ENCODE data around the gene KCTD10.
"Not testable (repeated sequence)": the region's sequence is repeated elsewhere in the genome, so short reads cannot be mapped to it uniquely, and the experiment has no call there.

The KCTD10 gene

DNA sequence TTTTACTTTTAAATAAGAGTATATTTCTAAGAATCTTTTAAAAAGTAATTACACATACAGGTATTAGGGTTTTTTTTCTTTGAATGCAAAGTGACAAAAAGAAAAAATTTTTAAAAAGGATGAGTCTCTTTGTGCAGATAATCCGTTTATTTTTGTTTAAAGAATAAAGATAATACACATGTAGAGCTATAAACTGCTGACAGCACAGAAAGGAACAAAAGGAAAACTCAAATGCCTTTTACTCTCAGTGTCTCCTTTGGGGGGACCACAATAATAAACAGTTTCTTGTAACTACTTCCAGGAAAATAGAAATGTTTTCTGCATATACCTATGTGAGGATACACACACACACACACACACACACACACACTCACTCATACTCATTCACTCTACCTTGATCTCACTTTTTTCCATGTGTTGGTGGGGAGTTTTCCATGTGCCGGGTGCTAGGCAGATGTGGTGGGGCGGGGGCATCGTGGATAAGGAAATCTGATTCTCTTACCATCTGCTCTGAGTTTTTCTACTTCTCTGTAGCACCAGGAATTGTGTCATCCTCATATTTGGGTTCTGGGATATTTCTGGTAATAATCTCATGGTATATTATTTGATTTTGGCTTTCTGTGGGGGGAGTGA is 58.1 kb downstream of the KCTD10 start:
- no peak for DNase-seq (ENCODE audit: low read depth)

DNA sequence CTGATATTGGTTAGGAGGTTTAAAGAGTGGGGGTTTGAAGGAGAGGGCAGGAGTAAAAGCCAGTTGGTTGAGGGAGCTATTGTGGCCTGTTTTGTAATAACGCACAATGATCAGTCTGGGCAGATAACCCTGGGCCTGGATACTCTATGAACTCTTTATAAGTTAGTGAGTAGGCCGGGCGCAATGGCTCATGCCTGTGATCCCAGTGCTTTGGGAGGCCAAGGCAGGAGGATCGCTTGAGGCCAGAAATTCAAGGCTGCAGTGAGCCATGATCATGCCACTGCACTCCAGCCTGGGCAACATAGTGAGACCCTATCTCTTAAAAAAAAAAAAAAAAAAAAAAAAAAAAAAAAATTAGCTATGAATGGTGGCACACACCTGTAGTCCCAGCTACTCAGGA is 71.0 kb downstream of the KCTD10 start:
- DNase-seq (ENCODE audit: low read depth): not testable (repeated sequence)

DNA sequence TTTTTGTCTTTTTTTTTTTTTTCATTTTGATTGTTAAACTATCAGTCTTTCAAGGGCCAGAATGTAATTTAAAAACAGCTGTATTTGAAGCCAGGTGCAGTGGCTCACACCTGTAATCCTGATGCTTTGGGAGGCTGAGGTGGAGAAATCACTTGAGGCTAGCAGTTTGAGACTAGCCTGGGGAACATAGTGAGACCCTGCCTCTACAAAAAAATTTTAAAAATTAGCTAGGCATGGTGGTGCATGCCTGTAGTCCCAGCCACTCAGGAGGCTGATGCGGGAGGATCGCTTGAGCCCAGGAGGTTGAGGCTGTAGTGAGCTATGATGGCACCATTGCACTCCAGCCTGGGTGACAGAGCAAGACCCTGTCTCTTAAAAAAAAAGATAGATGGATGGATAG is 72.3 kb downstream of the KCTD10 start:
- not testable (repeated sequence) for DNase-seq (ENCODE audit: low read depth)
